Stimulated activated CD8-positive, alpha-beta memory T cell treated with anti-CD3 and anti-CD28 coated beads, Interleukin-4, amount 100 ng/mL, for 48 hours (primary cell): ENCODE data around the gene CRIP1.

Experiments used
- DNase-seq: peaks from one replicate; pipeline ENCODE4 v3.0.0-alpha.2; 2020

The CRIP1 gene

DNA sequence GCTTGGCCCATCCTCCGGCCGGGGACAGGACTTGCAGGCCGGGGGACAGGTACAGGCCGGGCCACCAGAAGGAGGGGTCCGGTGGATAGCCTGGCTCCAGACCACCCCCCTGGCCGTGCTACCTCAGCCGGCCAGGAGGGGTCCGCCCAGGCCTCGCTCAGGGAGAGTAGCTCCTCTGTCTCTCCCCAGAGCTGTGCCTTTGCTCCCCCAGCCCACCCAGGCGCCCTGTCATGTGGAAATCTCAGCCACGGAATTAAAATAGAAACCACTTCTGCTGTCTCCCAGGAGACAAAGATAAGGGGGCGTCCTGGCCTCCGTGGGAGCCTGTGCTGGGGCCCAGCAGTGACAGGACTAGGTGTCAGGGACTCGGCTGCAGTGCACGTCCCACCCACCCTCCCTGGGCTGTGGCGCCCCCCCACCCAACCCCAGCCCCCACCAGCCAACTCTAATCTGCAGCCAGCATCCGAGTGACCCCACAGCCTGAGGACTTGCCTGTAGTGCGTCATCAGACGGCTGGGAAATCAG is 15.3 kb upstream of the CRIP1 start:
- no peak for DNase-seq

DNA sequence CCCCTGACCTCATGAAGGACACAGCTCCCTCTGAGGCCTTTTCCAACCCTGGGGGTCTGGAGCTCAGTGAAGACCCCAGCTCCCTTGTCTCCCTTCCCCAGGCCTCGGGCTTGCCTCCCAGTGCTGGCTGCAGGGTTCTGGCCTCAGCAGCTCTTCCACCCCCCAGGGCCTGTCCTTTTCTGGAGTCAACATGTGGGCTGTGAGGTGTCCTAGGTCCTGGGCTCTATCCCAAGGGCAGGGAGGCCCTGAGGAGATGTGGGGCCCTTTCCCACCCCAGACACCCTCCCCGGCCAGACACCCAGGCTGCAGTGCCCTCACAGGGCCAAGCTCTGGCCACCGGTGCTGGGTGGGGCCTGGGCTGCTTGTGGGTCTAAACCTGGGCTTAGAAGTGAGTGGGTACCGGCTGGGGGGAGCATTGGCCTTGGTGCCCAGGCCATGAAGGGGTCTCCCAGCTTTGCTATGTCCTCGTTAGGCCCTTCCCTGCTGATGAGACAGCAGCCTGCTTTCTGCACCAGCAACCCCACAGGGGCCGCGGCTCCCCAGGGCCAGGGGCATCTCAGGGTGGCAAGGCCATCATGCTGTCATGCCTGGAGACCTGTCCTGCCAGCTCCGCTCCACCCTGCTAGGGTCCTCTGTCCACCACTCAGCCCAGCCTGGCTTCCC is 14.7 kb upstream of the CRIP1 start:
- DNase-seq: no peak

DNA sequence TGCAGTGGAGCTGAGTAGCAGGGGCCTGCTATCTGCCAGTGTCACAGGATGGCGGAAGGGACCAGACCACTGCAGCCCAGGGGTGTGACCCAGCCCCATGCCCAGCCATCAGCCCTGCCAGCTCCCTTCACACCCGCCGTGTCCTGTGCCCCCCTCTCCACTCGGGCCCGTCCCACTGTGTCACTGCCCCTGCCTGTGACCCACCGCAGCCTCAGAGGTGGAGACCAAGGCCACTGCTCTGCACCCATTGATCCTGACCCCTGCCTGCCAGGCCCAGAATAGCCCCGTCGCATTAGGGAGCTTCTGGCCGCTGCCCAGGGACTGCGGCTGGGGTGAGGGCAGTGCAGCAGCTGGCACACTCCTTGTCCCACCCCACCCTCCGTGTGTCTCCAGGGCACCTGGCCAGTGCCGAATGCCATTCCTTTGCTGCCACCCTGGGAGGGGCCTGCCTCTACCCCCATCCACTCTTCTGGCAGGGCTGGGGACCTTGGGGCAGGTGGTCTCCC is 14.1 kb upstream of the CRIP1 start:
- DNase-seq: no peak

GRCh38 chr14:105473033-105473676 is 13.5 kb upstream of the CRIP1 start:
- DNase-seq: no peak

GRCh38 chr14:105473677-105474482 is 12.8 kb upstream of the CRIP1 start:
- DNase-seq: peak; percentile 70

DNA sequence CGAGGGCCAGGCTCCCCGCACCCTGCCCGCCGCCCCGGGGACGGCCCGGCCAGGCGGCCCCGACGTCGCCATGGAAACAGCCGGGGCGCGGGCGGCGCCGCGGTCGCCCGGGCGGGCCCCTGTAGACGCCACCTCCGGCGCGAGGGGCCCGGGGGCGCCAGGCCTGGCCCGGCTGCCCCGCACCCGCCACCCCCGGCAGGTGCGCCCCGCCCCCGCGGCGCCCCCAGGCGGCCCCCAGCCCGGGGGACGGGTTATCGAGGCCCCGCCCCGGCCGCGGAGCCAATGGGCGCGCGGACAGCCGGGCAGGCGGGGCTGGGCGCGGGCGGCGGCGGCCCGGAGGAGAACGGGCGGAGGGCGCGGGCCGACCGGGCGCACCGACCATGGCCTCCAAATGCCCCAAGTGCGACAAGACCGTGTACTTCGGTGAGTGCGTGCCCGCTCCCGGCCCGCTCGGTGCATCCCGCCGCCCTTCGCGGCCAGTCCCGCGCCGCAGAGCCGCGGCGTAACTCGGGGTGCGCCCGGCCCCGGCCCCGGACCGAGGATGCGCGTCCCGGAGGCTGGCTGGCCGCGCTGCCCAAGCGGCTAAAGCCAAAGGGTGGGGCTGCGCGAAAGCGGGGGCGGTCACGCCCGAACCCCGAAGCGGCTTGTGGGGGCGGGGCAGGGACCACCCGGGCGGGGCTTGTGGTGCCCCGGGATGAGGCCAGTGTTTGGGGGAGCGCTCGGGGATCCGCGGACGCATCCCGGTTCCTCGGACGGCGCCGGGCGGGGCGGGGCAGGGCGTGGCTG is 12.0 kb upstream of the CRIP1 start, which contains the start of gene CRIP2:
Gene CRIP2 (plus strand): TSS at position 339 of the 786 bp plus-strand sequence. CDS start 42 bp downstream, at position 381.
- peak; percentile 45 for DNase-seq

DNA sequence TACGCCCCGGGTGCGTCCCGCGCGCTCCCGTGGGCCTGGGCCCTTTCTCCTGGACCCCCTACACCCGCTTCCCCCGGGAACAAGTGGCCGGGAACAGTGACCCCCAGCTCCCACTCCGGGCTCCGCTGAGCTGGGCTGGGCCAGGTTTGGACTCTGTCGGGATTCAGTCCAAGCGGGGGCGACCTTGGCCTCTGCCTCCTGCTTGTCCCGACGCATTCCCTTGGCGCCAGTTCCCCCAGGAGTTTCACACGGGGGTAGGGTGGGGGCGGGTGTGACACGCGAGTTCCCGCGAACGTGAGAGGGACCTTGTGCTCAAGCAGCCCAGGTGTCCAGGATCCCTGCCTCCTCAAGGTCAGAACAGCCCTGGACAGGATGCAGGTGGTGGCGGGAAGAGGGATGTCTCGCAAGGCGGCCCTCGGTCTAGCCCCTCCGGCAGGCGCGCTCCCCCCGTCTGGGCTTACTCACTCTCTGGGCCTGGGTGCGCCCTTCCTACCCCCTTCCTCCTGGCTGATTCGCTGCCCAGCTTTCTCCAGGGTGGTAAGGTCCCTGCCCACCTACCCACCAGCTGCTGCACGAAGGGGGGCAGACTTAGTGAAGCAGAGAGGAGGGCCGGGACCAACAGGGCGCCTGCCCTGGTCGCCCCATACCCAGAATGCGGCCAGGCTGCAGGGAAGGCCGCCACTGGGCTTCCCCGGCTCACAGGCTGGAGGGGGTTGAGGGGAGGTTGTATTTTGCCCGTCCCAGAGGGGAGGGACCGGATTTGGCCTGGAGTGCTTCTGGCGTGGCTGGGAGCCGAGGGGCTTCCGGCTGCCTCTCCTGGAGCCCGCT is 11.2 kb upstream of the CRIP1 start:
- peak; percentile 32 for DNase-seq

GRCh38 chr14:105476097-105476830 is 10.4 kb upstream of the CRIP1 start:
- DNase-seq: no peak

DNA sequence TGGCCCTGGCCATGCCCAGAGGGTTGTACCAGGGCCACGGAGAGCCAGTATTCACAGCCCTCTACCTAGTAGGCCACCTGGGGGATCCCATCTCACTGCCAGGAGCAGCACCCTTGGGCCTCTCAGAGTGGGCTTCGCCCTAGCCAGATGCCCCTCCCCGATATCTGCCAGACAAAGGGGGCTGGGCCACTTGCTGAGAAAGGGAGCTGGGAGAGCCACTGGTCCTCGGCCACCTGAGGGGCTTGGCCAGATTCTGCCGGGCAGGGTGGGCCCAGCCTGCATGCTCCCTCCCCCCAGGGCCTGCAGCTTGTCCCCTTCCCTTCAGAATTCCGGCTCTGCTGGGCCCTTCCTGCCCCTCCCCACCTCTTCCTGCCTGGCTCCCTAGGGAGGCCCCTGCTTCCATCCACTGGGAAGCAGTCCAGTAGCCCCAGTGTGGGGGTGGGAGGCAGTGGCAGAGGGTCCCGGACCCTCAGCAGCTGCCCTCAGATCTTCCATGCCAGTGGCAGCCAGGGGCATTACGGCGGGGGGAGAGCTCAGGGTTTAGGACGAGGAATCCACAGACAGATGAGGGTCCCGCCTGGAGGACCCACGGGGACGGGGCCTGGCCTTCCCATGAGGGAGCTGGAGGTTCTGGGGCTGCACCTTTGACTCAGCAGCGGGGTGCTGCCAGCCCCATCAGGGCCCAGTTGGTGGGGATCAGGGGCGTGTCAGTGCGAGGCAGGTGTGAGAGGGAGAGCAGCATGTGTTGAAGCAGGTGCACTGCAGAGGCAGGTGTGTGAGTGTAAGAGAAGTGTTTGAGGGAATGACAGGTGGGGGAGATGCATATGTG is 9.6 kb upstream of the CRIP1 start:
- DNase-seq: peak; percentile 28

DNA sequence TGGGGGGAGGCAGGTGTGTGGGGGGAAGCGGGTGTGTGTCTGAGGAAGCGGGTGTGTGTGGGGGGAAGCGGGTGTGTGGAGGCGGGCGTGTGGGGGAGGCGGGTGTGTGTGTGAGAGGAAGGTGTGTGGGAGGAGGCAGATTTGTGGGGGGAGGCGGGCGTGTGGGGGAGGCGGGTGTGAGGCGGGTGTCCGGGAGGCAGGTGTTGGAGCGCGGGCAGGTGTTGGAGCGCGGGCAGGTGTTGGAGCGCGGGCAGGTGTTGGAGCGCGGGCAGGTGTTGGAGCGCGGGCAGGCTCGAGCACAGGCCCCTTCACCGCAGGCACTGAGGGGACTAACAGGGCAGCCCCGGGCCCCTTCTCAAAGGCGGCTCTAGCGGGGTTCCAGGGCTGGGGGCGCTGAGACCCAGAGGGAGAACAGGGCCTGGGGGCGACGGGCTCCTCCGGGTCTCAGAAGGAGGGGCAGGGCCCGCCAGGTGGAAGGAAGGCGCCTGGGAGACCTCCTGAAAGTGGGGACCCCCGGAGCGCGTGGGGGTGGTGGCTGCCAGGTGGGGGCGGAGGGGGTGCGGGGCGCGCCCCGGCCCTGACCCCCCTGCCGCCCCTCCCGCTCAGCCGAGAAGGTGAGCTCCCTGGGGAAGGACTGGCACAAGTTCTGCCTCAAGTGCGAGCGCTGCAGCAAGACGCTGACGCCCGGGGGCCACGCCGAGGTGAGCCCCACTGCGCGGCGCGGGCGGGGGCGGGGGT is 8.9 kb upstream of the CRIP1 start:
- DNase-seq: peak; percentile 37

DNA sequence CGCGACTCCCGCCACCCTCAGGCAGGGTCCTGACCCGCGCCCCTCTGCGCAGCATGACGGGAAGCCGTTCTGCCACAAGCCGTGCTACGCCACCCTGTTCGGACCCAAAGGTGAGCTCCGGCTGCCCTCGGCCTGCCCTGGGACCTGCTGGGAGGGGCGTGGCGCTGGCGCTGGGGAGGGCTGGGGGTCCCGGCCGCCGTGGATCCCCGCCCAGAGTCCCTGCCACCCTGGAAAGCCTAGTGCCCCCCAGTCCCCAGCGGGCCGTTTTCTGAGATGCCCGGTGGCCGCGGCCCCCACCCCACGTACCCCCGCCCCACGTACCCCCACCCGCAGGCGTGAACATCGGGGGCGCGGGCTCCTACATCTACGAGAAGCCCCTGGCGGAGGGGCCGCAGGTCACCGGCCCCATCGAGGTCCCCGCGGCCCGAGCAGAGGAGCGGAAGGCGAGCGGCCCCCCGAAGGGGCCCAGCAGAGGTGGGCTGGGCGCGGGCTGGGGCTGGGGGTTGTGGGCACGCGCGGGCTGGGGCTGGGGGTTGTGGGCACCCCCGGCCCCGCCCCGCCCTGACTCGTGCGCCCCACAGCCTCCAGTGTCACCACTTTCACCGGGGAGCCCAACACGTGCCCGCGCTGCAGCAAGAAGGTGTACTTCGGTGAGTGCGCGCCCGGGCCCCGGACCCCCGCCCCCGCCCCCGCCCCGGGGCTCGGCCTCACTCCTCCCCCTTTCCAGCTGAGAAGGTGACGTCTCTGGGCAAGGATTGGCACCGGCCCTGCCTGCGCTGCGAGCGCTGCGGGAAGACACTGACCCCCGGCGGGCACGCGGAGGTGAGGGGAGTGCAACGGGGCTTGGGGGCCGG is 8.1 kb upstream of the CRIP1 start:
- DNase-seq: no peak

DNA sequence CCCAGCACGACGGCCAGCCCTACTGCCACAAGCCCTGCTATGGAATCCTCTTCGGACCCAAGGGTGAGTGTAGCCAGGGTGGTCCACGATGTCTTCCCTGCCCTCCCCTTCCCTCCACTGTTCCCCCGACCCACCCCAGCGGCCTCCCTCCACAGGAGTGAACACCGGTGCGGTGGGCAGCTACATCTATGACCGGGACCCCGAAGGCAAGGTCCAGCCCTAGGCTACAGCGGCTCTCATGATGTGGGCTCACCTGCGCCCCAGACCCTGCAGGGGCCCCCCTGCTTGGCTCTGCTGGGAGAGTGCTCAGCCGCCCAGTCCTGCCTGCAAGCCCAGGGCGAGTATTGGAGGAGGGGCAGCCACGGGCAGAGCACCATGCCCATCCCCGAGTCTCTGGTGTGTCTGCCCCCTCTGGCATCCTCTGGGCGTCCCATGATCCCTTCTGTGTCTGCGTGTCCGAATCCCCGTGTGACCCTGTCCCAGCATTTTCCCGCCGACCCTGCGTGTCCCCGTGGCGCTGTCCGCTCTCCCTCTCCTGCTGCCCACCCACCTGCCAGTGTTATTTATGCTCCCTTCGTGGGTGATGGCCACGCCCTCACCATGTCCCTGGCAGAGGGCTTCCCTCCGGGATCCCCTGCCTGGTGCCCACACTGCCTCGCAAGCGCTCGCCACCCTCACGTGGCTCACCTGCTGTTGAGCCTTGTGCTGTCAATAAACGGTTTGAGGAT is 7.1 kb upstream of the CRIP1 start:
- no peak for DNase-seq

DNA sequence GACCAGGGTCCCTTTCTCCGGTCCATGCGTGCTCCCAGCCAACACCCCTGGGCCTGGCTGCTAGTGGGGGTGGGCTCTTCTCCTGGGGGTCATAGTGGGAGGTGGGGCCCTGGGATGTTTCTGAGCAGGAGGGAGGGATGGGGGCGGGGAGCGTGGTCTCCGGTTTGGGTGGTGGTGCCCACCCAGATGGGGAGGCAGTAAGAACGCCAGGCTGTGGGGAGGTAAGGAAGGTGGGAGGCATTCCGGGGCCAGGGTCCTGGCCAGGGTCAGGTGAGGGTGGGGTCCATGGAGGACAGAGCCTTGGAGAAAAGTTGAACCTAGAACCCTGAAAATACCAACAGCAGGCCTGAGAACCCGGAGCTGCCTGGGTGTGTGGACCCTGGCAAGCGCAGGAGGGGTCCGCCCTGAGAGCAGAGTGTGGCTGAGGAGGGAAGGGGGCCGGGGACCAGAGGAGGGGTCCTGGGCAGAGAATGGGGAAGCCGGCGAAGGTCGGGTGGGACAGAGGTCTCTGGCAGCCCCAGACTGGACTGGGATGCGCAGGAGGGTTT is 6.4 kb upstream of the CRIP1 start:
- DNase-seq: no peak

DNA sequence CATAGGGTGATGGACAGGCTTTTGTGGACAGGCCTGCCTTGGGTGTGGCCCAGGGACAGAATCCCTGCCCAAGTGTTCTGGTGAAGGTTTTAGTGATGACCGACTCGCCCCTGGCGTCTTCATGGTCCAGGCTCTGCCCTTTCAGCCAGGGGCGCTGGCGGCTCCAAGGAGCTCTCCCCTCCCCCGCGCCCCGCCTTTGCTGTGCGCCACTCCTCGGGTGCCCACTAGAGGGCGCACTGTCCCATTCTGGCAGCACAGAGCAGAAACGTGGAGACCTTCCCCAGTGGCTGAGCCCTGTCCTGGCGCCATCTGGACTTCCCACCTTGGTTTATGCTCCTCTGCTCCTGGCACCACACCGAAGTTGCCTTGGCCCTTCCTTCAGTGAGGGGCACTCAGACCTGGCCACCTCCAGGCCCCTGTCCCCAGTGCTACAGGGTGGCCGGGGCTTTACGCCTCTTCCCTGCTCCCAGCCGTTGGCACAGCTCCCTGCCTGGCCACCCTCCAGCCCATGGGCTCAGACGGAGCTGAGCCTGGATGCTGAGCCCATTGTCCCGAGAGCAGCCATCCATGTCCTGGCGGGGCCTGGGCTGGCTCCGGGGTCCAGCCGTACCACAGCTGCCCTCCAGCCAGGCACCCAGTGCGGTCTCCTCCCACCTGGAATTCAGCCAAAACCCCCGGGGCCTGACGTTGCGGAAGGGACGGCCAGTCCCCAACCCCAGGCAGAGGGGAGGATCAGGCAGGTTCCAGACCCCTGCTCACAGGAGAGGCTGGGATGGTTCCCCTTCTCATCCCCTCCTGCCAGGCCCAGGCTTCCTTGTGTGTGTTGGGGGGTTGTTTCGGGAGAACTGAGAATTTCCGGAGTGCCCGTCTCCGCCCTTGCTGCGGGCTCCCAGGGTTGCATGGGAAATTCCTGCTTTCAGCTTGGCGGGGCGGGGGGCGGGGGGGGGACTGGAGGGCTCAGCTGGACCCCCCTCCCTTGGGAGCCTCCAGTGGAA is 5.6 kb upstream of the CRIP1 start:
- DNase-seq: peak; percentile 96

DNA sequence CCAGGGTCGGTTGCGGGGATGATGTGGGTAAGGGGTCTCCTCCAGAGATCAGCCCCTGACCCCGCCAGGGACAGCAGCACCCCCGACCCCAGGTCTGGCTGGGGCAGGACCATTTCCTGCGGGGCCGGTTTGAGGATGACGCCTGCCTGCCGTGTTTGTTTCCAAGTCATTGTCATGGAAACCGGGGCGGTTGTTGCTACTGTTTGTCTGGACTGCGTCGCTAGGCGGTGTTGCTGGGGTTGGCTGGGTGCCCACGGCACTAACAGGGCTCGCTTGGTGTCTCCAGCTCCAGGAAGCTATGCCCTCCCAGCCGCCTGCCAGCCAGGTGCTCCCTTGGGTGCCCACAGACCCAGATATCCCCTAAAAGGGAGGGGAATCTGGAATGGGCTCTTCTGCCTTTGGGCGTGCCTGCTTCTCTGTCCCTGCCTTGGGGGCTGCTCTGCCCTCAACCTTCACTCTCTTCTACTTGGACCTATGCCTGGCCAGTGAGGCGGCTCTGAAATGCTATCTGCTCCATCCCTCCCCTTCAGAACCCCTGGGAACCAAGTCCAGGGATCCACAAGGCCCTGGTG is 4.7 kb upstream of the CRIP1 start:
- DNase-seq: peak; percentile 92
